ENCODE measurements around the gene STPG3.

GRCh38 chr9:137273095-137273490, 22.0 kb downstream of the STPG3 start:
- no peak for TF ChIP-seq CTCF (IDR thresholded peaks at IDR 0.05)
- TF ChIP-seq POLR2A (IDR thresholded peaks at IDR 0.05), result no peak

Measured in stomach (tissue), 4 donors.